ENCODE results near the gene TTLL10. TPM values are rescaled to one million over a fixed set of nuclear protein-coding genes. Genes with fewer than 3 reads are reported as not detected.
"Not testable (repeated sequence)": the region's sequence is repeated elsewhere in the genome, so short reads cannot be mapped to it uniquely, and the experiment has no call there.

The TTLL10 gene
- total and polyA plus RNA-seq, 4 experiments from 2014 or later: 0.27 to 0.45 TPM; not detected in 2

- DNase-seq: peak in 3 of 5 donors; percentile 16 to 38 (median 30)
- peak overlapping the region in 6 of 7 donors; percentile 35 to 91 (median 81) for H3K27ac Mint-ChIP-seq
- intact Hi-C loops (cut with micrococcal nuclease): loop anchor here (5.0 kb wide), 1 partner anchor 96 kb away; the partner anchor contains the start of genes B3GALT6 and SDF4
Measured at GRCh38 chr1:1136547-1137230, 37.0 kb upstream of the TTLL10 start.

GRCh38 chr1:1137256-1138045 is 36.2 kb upstream of the TTLL10 start:
- H3K27ac Mint-ChIP-seq: peak overlapping the region; percentile 71 to 97 (median 92)
- no peaks in the 10 kb centered on the region for H3K9me3 ChIP-seq (ENCODE audit: control insufficient read depth in 1 of 2, low read length in 2 of 2)
- H3K4me1 Mint-ChIP-seq: peaks cover 4 to 25% (median 9%) of the 10 kb centered on the region in 4 donors
- no peak overlapping the region for H3K4me3 ChIP-seq (ENCODE audit: low read length in 2 of 2)
- DNase-seq: peak; percentile 67 to 85 (median 72)
- peaks cover 24% of the 10 kb centered on the region for H3K4me1 ChIP-seq (ENCODE audit: insufficient read depth, low read length)
- ChIA-PET CTCF (ENCODE audit: partially characterized antibody) (interaction anchor here (1.4 kb wide), 1 partner anchor 15 kb away, joined by 4 read pairs; no protein-coding TSS in a partner anchor), POLR2A (ENCODE audit: partially characterized antibody) (interaction anchor here (0.7 to 1.4 kb wide), 2 partner anchors 78 to 79 kb away, joined by 3 to 4 read pairs; no protein-coding TSS in a partner anchor)
- no peaks in the 10 kb centered on the region for H3K27me3 ChIP-seq (ENCODE audit: insufficient read depth, low read length)
- no peaks in the 10 kb centered on the region for H3K36me3 Mint-ChIP-seq
- no peaks in the 10 kb centered on the region for H3K36me3 ChIP-seq (ENCODE audit: insufficient read depth, low read length)
- intact Hi-C loops (cut with micrococcal nuclease): loop anchor here (5.0 kb wide), 1 partner anchor 95 kb away; the partner anchor contains the start of genes B3GALT6 and SDF4
- H3K27ac ChIP-seq (ENCODE audit: low read depth, low read length): peak overlapping the region; percentile 30
- H3K4me3 Mint-ChIP-seq: peak overlapping the region; percentile 60 to 88 (median 82)
- H3K9me3 Mint-ChIP-seq: no peaks in the 10 kb centered on the region
- H3K27me3 Mint-ChIP-seq: no peaks in the 10 kb centered on the region

More at GRCh38 chr1:1136547-1137230, 37.0 kb upstream of the TTLL10 start:
- H3K36me3 Mint-ChIP-seq: no peaks in the 10 kb centered on the region
- H3K9me3 Mint-ChIP-seq: no peaks in the 10 kb centered on the region
- Histone ChIP-seq H3K9me3 (ENCODE audit: control insufficient read depth in 1 of 2, low read length in 2 of 2) (no peaks in the 10 kb centered on the region), H3K4me3 (ENCODE audit: low read length in 2 of 2) (no peak overlapping the region), H3K4me1 (ENCODE audit: insufficient read depth, low read length) (peaks cover 24% of the 10 kb centered on the region), H3K27me3 (ENCODE audit: insufficient read depth, low read length) (no peaks in the 10 kb centered on the region), H3K27ac (ENCODE audit: low read depth, low read length) (peak overlapping the region; percentile 14), H3K36me3 (ENCODE audit: insufficient read depth, low read length) (no peaks in the 10 kb centered on the region)
- CTCF ChIA-PET (ENCODE audit: partially characterized antibody): interaction anchor here (1.4 kb wide), 1 partner anchor 14 kb away, joined by 4 read pairs; no protein-coding TSS in a partner anchor
- H3K4me1 Mint-ChIP-seq: peaks cover 4 to 25% (median 9%) of the 10 kb centered on the region in 4 donors
- POLR2A ChIA-PET (ENCODE audit: partially characterized antibody): interaction anchor here (0.7 to 1.4 kb wide), 4 partner anchors 10 to 80 kb away, joined by 3 to 4 read pairs (median 3); no protein-coding TSS in a partner anchor
- peak overlapping the region in 6 of 8 donors; percentile 39 to 77 (median 60) for H3K4me3 Mint-ChIP-seq
- no peaks in the 10 kb centered on the region for H3K27me3 Mint-ChIP-seq

- no peaks in the 10 kb centered on the region for H3K27me3 Mint-ChIP-seq
- Histone ChIP-seq H3K27me3 (ENCODE audit: insufficient read depth, low read length) (no peaks in the 10 kb centered on the region), H3K36me3 (ENCODE audit: insufficient read depth, low read length) (no peaks in the 10 kb centered on the region), H3K27ac (ENCODE audit: low read depth, low read length) (no peak overlapping the region), H3K4me1 (ENCODE audit: insufficient read depth, low read length) (peaks cover 43% of the 10 kb centered on the region), H3K4me3 (ENCODE audit: low read length in 2 of 2) (no peak overlapping the region), H3K9me3 (ENCODE audit: control insufficient read depth in 1 of 2, low read length in 2 of 2) (no peaks in the 10 kb centered on the region)
- peaks cover 7 to 30% (median 15%) of the 10 kb centered on the region in 4 donors for H3K4me1 Mint-ChIP-seq
- H3K27ac Mint-ChIP-seq: peak overlapping the region in 1 of 7 donors; percentile 8
- POLR2A ChIA-PET (ENCODE audit: partially characterized antibody): no interaction called here
- H3K36me3 Mint-ChIP-seq: no peaks in the 10 kb centered on the region
- H3K9me3 Mint-ChIP-seq: no peaks in the 10 kb centered on the region
- DNase-seq: no peak
- intact Hi-C loops (cut with micrococcal nuclease): no loop called here
- CTCF ChIA-PET (ENCODE audit: partially characterized antibody): no interaction called here
- H3K4me3 Mint-ChIP-seq: no peak overlapping the region
Measured at GRCh38 chr1:1140673-1141072, 33.0 kb upstream of the TTLL10 start.

GRCh38 chr1:1141244-1141910 is 32.3 kb upstream of the TTLL10 start:
- DNase-seq: no peak
- POLR2A ChIA-PET (ENCODE audit: partially characterized antibody): no interaction called here
- intact Hi-C loops (cut with micrococcal nuclease): no loop called here
- Histone ChIP-seq H3K36me3 (ENCODE audit: insufficient read depth, low read length) (no peaks in the 10 kb centered on the region), H3K27ac (ENCODE audit: low read depth, low read length) (no peak overlapping the region), H3K4me1 (ENCODE audit: insufficient read depth, low read length) (peaks cover 36% of the 10 kb centered on the region), H3K9me3 (ENCODE audit: control insufficient read depth in 1 of 2, low read length in 2 of 2) (no peaks in the 10 kb centered on the region), H3K4me3 (ENCODE audit: low read length in 2 of 2) (no peak overlapping the region), H3K27me3 (ENCODE audit: insufficient read depth, low read length) (no peaks in the 10 kb centered on the region)
- CTCF ChIA-PET (ENCODE audit: partially characterized antibody): no interaction called here
- Mint-ChIP-seq H3K36me3 (no peaks in the 10 kb centered on the region), H3K4me1 (peaks cover 7 to 26% (median 12%) of the 10 kb centered on the region in 4 donors), H3K4me3 (no peak overlapping the region), H3K27ac (no peak overlapping the region), H3K27me3 (no peaks in the 10 kb centered on the region), H3K9me3 (no peaks in the 10 kb centered on the region)

- Histone ChIP-seq H3K4me3 (ENCODE audit: low read length in 2 of 2) (no peak overlapping the region), H3K4me1 (ENCODE audit: insufficient read depth, low read length) (peaks cover 32% of the 10 kb centered on the region), H3K9me3 (ENCODE audit: control insufficient read depth in 1 of 2, low read length in 2 of 2) (no peaks in the 10 kb centered on the region), H3K27ac (ENCODE audit: low read depth, low read length) (no peak overlapping the region), H3K27me3 (ENCODE audit: insufficient read depth, low read length) (no peaks in the 10 kb centered on the region), H3K36me3 (ENCODE audit: insufficient read depth, low read length) (no peaks in the 10 kb centered on the region)
- H3K4me3 Mint-ChIP-seq: peak overlapping the region in 1 of 8 donors; percentile 10
- H3K4me1 Mint-ChIP-seq: peaks cover 7 to 24% (median 12%) of the 10 kb centered on the region in 4 donors
- intact Hi-C loops (cut with micrococcal nuclease): no loop called here
- H3K27me3 Mint-ChIP-seq: no peaks in the 10 kb centered on the region
- POLR2A ChIA-PET (ENCODE audit: partially characterized antibody): no interaction called here
- DNase-seq: no peak
- peak overlapping the region in 2 of 7 donors; percentile 29 to 57 for H3K27ac Mint-ChIP-seq
- CTCF ChIA-PET (ENCODE audit: partially characterized antibody): no interaction called here
- H3K36me3 Mint-ChIP-seq: no peaks in the 10 kb centered on the region
- no peaks in the 10 kb centered on the region for H3K9me3 Mint-ChIP-seq
Measured at GRCh38 chr1:1141911-1142250, 31.8 kb upstream of the TTLL10 start.

- Mint-ChIP-seq H3K4me1 (peaks cover 6 to 22% (median 10%) of the 10 kb centered on the region in 4 donors), H3K27ac (peak overlapping the region in 4 of 7 donors; percentile 29 to 63 (median 36)), H3K4me3 (peak overlapping the region in 1 of 8 donors; percentile 10)
- H3K4me3 ChIP-seq (ENCODE audit: low read length in 2 of 2); H3K36me3 ChIP-seq (ENCODE audit: insufficient read depth, low read length); H3K27me3 Mint-ChIP-seq; CTCF ChIA-PET (ENCODE audit: partially characterized antibody); H3K9me3 ChIP-seq (ENCODE audit: control insufficient read depth in 1 of 2, low read length in 2 of 2); DNase-seq; intact Hi-C loops (cut with micrococcal nuclease); H3K9me3 Mint-ChIP-seq; H3K36me3 Mint-ChIP-seq; H3K27ac ChIP-seq (ENCODE audit: low read depth, low read length); H3K27me3 ChIP-seq (ENCODE audit: insufficient read depth, low read length); POLR2A ChIA-PET (ENCODE audit: partially characterized antibody): not testable (repeated sequence)
- H3K4me1 ChIP-seq (ENCODE audit: insufficient read depth, low read length): peaks cover 30% of the 10 kb centered on the region
Measured at GRCh38 chr1:1142352-1142751, 31.3 kb upstream of the TTLL10 start.
